Stimulated activated CD8-positive, alpha-beta memory T cell treated with anti-CD3 and anti-CD28 coated beads, Interleukin-15, amount 100 ng/mL, for 48 hours (primary cell): ENCODE results near the gene NRM.

ENCODE experiments used
- DNase-seq, 2 donors: peaks; one replicate each; pipeline ENCODE4 v3.0.0-alpha.2; 2020; ENCODE audit warnings: low read depth in 2 of 2

Gene NRM

DNA sequence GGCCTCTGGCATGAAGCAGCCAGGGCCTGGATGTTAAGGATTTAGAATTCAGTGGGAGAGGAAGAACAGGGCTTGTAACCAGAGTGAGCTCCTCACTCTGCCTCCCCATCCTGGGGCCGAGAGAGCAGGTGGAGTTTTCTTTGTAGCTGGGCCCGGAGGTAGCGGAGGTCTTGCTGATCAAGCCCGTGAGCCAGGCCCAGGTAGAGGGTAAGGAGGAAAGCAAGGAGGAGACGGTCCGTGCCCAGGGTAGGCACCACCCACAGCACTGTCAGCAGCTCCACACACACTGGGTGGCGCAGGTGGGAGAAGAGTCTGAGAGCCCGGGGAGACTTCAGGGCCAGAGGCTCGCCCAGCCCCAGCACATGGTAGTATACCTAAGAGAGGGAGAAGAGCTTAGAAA is 2.2 kb downstream of the NRM start:
- no peak for DNase-seq

DNA sequence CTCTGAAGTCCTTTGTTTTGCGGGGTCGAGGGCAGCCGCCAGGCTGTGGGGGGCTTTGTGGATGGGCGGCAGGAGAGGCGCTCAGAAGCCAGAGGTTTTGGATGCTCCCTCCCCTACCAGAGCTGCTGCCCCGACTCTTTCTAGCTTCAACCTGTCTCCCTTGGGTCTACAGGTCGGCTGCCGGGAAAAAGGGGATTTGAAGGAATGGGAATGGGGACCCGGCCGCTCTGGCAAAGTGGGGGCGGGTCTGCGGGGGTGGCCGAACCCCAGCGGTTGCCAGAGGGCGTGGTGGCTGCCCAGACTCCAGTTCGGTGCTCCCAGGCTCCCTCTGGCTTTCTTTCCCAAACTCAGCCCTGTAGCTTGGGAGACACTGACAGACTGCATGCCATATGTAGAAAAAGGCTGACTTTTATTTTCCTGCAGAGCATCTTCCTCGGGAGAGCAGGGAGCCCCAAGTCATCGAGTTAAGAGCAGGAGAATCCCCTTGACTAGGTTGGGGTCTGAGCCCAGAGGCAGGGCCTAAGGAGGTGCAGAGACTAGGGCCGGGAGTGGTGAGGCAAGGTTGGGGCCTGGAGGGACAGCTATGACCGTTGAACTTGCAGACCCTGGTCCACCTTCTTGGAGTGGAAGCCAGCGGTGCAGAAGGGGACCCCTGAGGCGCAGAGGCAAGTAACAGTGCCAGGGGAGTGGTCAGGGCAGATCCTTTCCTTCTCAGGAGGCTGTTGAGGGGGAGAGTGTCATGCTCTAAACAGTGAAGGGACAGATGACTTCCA is 2.9 kb downstream of the NRM start:
- no peak for DNase-seq

DNA sequence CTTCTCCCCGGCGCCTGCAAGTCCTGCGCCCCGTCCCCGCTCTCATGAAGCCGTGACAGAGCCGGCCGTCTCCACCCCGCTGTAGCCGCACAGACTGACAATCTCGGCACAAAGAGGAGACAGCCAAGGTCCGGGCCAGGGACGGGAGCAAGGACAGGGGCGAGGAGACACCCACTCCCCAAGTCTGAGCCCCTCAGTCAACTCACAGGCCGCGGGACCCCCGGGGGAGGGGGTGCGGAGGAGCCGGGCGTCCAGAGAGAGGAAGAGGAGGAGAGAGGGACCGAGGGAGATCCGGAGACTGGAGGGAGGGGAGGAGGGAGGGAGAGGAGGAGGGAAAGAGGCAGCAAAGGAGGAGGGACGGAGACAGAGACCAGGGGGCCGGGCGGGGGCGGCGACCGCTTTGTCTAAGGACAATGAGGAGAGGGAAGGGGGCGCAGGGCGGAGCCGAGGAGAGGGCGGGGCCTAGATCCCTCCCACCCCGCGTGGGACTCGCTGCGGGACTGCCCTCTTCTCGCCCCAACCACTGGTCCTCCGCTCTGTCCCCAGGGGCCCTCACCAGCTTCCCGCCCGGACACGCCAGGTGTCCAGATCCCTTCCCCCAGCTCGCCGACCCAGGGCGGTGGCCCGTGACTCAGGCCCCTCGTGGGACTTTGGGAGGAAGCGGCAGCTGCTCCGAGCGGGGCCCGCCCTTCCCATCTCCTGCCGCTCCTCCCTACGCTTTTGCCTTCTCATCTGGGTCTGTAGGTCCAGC is 3.7 kb downstream of the NRM start:
- peak; percentile 83 for DNase-seq

DNA sequence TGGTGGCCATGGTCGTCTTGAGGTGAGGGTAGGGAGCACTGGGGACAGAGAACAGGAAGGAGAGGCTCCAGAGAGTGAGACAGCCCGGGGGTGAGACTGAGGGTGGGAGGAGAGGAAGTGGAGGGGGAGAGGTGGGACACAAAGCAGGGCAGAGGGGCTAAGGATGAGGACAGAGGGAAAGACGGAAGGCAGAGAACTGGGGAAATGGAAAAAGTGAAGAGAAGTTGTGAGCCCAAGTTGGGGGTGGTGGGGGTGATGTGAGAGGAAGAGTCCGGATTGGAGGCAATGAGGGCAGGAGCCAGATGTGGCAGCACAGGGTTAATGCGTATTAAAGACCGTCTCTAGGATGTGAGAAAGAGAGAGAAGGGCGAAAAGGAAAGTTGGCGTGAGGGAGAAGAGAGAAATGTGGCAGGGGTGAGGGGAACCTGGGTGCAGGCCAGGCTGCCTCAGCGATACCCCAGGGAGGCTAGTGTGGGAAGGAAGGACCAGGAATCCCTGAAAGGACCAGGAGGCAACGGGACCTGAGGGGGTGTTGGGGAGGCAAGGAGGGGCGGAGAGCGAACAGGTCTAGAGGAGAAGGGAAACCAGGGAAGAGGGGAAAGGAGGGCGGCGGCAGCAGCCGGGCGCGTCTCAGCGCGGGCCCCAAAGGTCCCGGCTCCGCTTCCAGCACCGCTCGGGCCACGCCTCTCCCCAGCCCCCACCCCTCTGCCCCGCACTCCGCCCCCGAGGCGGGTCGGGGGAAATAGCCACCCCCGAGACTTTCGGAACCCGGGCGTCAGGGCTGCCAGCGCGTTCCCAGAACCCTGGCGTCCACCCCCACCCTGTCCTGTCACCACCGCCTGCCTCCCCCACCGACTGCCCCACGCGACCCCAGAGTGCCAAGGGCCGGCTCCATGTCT is 4.5 kb downstream of the NRM start, which contains the start of gene PPP1R18:
TSS of gene PPP1R18 (minus strand) at position 637 of the 899 bp plus-strand sequence. CDS start at position 10, 627 bp downstream.
- peak; percentile 81 to 85 for DNase-seq

DNA sequence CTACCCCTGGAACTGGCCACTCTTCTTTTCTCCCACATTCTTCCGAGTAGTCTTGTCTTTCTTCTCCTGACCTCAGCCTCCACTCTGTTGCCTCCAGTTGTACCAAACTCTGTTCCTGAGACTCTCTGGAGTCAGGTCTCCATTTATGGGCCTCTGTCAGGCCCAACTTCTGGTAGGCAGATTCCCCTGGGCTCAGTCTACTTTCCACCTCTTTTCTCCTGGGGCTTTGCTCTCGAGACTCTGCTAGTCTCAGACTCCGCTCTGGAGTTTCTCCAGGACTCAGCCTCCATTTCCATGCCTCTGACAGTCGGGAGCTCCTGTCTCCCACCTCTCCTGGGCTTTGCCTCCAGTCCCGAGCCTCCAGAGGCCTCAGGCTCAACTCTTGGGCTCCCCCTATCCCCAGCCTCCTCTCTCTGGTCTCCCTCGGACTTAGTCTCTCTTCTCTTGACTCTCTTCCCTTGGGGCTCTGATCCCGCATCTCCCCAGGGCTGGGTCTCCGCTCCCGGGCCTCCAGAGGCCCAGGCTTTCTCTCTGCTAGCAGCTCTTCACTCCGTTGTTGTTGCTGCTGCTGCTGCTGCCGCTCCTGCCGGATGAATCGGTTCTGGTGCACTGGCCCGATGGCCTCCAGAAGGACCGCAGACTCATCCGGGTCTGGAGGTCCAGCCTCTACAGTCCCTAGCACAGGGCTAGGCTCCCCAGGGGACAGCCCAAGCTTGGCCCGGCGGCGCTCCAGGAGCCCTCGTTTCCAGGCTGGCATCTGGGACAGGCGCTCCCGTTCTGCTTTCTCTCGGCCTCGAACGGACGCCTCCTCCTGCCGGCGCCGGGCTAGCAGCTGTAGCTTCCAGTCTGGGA is 5.4 kb downstream of the NRM start:
- no peak for DNase-seq

DNA sequence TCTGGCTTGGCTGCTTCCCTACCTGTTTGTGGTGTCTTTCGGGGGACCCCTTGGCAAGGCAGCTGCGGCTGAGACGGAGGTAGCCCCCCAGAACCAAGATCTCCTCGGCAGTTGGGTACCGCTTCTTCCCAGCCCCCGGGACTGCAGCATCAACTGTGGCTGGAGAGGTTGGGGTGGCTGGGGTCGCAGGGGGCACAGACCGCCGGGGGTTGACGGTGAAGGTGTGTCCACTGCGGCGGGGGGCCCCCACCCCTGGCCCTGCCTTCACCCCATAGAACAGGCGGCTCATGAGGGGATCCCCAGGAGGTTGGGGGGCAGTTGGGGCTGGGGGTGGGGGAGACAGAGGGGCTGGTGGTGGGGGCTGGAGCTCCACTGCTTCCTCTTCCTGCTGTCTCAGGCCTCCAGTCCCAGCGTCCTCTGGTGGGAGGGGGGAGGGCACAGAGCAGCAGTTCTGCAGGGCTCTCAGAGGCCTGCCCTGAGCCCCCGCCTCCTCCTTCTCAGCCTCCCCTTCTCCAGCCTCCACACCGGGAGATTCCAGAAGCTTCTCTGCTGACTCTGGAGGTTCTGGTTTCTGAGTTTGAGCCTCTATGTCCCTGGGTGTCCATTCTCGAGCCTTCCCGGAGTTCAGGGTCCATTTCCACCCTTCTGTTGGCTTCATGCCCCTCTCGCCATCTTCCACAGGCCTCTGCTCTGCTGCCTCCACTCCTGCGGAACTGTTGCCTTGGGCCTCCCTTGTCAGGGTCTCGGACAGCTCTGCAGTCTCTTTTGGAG is 6.2 kb downstream of the NRM start:
- DNase-seq = peak in 1 of 2 donors; percentile 50

DNA sequence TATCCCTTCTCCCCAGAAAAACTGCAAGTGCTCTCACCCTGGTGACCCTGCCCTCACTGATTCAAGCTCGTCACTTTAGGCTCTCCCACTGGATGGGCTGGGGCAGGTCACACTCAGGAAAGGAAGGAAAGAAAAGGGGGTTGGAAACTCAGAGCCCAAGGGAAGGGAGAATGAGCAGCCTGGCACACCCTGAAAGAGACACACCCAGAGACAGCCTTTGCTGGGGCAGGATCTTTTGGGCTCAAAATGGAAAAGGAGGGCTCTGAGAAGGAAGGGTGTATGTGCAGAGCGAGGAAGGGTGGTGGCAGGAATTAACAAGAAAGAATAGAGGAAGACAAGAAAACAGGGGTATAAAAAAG is 6.8 kb downstream of the NRM start:
- DNase-seq = no peak

DNA sequence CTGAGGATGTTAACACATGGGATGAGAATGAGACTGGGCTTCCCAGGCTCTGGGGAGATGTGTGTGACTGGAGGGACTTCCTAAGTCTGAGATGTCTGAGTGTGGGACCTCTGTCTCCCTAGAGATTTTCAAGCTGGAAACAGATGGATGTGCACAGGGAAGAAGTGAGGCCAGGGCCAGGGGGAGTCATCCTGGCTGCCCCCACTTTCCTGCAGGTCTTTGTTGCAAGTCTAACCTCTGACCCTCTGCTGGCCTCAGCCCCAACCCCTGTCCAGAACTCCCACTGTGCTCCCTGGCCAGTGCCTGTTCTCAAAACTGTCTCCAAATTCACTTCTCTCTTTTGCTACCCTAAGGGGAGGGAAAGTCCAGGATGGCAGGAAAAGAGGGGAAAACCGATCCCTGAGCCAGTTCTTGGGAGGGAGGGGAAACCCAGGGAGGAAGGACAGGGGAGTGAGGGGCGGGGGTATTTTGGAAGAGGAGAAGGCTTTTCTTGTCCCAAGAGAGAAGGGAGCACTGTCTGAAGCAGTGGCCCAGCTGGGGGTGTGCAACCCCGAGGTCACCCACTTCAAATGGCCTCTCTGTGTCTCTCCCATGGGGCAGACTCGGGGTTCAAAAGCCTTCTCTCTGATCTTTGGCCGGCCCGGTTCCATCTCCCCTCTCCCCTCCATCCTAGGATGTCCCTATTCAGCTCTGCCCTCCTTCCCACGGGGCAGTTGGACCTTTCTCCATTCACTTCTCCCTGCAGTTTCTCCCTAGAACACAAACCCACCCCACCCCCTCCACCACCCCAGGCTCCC is 7.4 kb downstream of the NRM start:
- DNase-seq = no peak

DNA sequence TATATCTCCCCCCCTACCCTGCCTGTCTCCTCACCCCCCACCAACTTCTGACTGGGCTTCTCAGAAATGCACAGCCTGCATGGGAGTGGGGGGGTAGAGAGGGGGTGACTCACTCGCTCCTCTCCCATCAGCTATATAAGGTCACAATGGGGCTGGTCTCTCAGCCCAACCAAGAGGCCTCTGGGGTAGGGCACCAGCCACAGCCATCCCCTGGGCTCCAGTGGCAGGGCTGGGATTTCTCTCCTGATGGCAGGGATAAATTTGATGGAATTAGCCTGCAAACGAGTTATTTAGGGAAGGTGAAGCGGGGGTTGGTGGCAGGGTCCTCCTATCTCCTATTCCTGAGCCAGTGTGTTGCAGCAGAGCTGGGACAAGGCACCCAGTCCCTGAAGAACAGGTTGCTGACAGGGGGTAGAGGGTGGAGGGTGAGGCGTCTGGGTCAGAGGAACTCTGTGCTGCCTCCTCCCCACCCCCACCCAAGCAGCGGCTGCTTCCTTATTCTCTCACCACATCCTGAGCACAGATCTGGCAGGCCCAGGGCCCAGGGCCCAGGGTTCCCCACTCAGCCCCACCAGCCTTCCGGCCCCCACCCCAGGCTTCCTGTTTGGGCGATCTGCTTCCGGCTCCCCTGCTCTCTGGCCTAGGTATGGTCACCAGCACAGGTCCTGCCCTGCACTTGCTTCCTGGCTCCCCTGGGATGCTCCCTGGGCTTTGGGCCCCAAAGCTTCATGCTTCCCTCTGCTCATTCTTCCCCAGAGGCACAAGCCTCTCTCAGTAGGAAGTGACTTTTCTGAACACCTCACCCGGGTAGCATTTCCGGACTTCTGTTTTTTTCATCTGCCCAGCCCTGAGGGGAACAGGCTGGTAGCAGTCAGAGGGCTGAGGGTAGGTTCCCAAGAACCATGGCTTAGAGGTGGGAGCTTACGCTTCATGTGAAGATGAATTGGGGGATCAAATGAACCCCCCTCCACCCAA is 8.4 kb downstream of the NRM start:
- peak; percentile 84 to 86 for DNase-seq

DNA sequence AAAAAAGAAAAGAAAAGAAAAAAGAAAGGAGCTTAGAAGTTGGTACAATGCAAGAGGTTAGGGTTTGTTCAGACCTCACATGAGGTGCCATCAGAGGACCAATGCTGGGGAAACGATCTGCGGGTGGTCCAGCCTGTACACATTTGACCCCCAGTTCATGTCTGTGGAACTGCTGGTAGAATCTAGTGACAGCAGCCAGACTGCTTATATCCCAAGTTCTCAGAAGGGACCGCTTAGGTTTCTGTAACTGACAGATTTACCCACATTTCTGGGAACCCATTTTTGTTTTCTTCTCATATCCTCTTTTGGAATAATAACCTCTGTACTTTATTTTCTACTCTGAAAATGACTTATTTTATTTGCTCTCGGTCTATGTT is 9.0 kb downstream of the NRM start:
- no peak for DNase-seq

DNA sequence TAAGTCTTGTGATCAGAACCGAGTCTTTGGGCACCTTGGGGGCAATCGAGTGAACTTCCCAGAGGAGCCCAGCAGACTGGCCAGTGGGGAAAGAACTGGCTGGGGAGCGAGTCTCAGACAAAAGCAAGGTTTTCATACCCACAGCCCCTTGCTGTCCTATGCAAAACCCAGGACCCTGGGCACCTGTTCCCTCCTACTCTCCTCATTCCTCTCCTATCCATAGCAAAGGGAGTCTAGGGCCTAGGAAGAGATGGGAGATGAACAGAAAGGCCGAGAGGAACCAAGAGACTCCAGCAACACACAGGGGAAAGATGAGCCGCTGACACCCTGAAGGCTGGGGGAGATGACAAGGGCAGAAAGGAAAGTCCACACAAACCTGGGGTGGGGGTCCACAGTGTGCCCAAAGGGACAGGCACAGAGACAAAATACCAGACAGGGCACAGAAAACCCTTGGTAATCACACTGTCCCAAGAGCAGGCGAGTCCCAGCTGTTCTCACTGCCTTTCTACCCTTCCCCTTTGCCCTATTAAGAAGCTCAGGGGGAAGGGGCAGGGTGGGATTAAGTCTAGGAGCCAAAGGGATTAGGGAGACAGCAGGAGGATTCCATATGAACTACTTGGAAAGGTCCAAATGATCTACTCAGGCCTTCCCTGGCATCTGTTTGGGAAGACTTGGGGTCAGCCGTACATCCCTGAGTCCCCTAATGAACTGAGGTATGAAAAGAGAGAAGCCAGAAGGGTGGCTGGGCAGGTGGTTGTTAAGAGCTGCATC is 10.8 kb downstream of the NRM start:
- DNase-seq = no peak

DNA sequence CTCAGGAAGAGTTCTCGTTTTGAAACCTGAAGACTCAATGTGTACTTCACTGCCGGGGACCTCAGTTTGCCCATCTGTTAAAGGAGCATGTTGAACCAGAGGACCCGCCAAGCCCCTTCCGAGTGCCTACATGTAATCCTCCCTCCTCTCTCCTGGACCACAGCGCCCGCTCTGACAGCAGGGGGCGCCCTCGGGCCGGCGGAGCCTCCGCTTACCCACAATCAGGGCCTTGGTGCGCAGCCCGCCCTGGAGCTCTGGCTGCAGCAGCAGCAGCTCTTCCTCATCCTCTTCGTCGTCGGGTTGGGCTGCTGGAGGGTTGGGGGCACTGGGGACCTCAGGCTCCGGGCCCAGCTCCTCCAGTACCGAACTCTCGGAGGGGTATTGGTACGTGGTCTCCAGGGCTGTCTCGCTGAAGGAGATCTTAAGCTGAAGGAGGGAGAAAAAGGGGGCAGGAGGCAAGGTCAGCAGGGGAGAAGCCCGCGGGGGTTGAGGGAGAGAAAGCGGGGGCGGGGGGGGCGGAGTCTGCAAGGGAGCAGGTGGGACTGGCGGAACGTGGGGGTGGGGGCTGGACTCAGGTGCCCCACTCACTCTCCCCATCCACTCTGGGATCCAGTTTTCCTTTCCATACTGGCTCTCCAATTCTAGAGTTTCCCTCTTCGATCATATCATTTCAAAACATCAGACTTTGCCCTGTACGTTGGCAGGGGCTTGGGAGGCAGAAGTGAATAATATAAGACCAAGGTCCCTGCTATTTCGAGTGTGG is 11.6 kb downstream of the NRM start:
- DNase-seq = peak; percentile 86

DNA sequence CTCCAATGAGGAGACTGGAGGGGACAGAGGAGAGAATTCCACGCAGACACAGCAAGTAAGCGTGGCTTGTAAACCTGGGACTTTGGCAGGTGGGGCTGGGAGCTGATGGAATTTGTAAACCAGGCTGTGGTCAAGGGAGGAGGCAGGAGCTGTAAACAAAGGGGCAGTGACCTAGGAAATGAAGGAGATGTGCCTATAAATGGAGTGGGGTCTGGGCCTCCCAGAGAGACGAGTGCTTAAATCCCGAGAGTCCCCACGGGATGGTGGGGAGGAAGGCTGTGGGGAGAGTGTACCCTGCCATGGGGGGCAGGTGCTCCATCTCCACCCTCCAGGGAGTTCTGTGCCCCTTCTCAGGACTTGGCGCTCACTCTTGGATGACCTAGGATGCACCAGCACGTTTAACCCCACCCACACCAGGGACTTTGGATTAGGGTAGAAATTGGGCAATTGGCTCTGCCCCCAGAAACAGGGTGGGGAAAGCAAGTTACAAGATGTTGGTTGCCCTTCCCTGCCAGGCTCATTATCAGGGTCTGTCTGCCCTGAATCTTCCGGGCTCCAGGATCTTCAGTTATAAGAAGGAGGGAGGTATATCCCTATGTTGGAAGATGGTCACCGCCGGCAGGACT is 14.0 kb downstream of the NRM start:
- DNase-seq = no peak

DNA sequence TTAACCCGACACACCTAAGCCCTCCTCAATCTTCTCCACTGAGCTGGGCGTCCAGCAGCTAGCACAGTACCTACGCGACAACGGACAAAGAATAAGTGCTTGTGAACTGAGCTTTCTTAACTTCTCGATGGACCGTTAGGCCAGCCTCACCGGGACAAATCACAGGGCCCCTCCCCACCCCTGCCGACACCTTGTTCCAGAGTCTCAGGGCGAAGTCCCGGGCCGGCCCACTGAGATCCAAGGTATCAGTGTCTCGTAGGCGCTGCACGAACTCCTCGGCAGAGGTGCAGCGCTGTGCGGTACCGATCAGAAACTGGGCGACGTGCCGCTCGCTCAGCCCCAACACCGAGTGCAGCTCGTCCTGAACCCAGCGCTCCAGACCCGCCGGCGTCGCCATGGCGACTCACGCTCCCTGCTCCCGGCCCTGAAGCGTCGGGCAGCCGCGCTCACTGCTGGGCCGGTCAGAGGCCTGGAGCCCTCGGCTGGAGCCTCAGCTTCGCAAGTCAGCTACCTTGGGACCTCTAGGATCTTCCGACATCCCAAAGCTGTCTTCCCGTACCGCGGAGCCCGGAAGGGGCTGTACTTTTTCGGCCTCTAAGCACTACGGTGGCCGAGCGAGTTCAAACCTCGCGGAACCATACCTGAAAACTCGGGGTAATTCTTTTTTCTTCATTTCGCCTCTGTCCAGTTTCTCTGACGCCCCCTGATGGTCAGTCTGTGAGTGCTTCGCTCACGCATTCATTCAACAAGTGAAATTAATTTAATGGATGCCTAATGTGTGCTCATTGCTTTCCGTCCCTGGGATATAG is 18.1 kb downstream of the NRM start, which contains the start of gene DHX16:
TSS of gene DHX16 (minus strand) at position 562 of the 809 bp plus-strand sequence. CDS start at position 397, 165 bp downstream.
- DNase-seq = peak; percentile 83 to 85

DNA sequence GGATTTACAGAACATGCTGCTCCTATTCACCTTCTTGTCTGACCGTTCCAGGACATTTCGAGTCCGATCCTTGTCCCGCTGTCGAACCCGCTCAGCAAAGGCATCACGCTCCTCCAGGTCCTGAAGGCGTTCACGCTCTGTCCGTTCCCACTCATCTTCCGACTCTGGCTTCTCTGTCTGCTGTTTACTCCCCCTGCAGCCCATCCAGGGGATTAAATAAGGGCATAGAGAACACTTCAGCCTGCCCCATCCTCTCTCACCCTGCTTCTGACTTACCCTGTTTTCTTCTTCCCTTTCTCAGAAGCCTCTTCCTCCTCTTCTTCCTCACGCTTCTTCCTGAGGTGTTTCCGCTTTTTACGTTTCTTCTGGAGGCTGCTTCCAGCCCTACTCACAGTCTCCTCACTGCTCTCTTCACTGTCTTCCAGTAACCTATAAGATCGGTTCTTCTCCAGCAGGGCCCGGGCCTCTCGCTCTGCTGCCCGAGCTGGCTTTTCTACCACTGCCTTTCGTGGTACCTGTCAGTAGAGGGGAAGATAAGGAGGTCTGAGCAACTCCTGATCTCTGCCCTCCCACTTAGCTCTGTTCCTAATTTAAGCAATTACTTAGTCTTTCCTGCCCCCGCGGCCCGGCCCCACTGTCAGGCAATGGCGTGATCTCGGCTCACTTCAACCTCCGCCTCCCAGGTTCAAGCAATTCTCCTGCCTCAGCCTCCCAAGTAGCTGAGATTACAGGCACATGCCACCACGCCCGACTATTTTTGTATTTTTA is 19.8 kb downstream of the NRM start:
- DNase-seq = no peak
